CD14-positive monocyte (primary cell): ENCODE results near the gene KRTAP16-1. TPM values are rescaled to one million over a fixed set of nuclear protein-coding genes. Genes with fewer than 3 reads are reported as not detected.
A peak's percentile ranks its signal among the peaks of the same experiment; 100 is the strongest.

ENCODE experiments used
- DNase-seq, 3 donors: peaks; one replicate each; pipeline ENCODE4 v3.0.0-alpha.2; 2011 to 2022
- H2AFZ ChIP-seq: 2 replicates; pipeline ENCODE4 v1.6.0; 2012; ENCODE audit warnings: mild to moderate bottlenecking, low read depth, low read length, inconsistent platforms; ENCODE audit not compliant: insufficient read depth, poor library complexity, severe bottlenecking
- H3K27ac ChIP-seq, 2 donors: 1 replicate in 1 of 2; 2 replicates in 1 of 2; pipeline ENCODE4 v1.5.1; 2012 to 2013; ENCODE audit warnings: low read length in 2 of 2, control low read depth in 1 of 2, inconsistent platforms in 1 of 2, low read depth in 1 of 2, mild to moderate bottlenecking in 1 of 2
- H3K27me3 ChIP-seq, 2 donors: one replicate each; pipeline versions ENCODE4 v1.6.0 to v1.6.1; 2011 to 2013; ENCODE audit warnings: low read length in 2 of 2; ENCODE audit not compliant: control insufficient read depth in 2 of 2, insufficient read depth in 2 of 2
- H3K36me3 ChIP-seq, 2 donors: replicated peaks in 1 of 2; 1 replicate in 1 of 2; 2 replicates in 1 of 2; pipeline versions ENCODE4 v1.5.1 to v1.6.1; 2012 to 2013; ENCODE audit warnings: low read length in 2 of 2, control low read depth in 1 of 2, inconsistent platforms in 1 of 2, mild to moderate bottlenecking in 1 of 2; ENCODE audit not compliant: insufficient read depth in 2 of 2, control insufficient read depth in 1 of 2
- H3K4me1 ChIP-seq, 2 donors: 1 replicate in 1 of 2; 2 replicates in 1 of 2; pipeline versions ENCODE4 v1.5.1 to v1.6.1; 2012 to 2013; ENCODE audit warnings: low read length in 2 of 2, control low read depth in 1 of 2, inconsistent platforms in 1 of 2, mild to moderate bottlenecking in 1 of 2, moderate library complexity in 1 of 2; ENCODE audit not compliant: insufficient read depth in 2 of 2, control insufficient read depth in 1 of 2
- H3K4me2 ChIP-seq: replicated peaks from 2 replicates; pipeline ENCODE3; 2012; ENCODE audit warnings: low read length, moderate library complexity, mild to moderate bottlenecking; ENCODE audit not compliant: poor library complexity, severe bottlenecking; ENCODE audit errors: extremely low read depth
- H3K4me3 ChIP-seq, 3 experiments: fragments of 200-600 bp in 1 of 3; sonication (generic) in 1 of 3; replicated peaks in 1 of 3; 1 replicate in 2 of 3; 2 replicates in 1 of 3; pipeline ENCODE4 v1.5.1; 2011 to 2013; ENCODE audit warnings: low read length in 3 of 3, mild to moderate bottlenecking in 3 of 3, control low read depth in 2 of 3, low read depth in 2 of 3, inconsistent platforms in 1 of 3, moderate library complexity in 1 of 3
- H3K79me2 ChIP-seq: 2 replicates; pipeline ENCODE4 v1.6.0; 2012; ENCODE audit warnings: mild to moderate bottlenecking, control low read depth, inconsistent platforms, low read length, moderate library complexity; ENCODE audit not compliant: insufficient read depth
- H3K9ac ChIP-seq: 2 replicates; pipeline ENCODE4 v1.6.0; 2017; ENCODE audit warnings: low read length, mild to moderate bottlenecking; ENCODE audit not compliant: insufficient read depth, poor library complexity, severe bottlenecking
- H3K9me3 ChIP-seq, 2 donors: replicated peaks in 1 of 2; 1 replicate in 1 of 2; 2 replicates in 1 of 2; pipeline versions ENCODE4 v1.5.1 to v1.6.1; 2012 to 2013; ENCODE audit warnings: low read length in 2 of 2, control low read depth in 1 of 2; ENCODE audit not compliant: control insufficient read depth in 1 of 2, insufficient read depth in 1 of 2
- H4K20me1 ChIP-seq: 2 replicates; pipeline ENCODE4 v1.6.0; 2012; ENCODE audit warnings: mild to moderate bottlenecking, low read length, control low read depth, moderate library complexity; ENCODE audit not compliant: insufficient read depth
- H3K27ac Mint-ChIP-seq, 7 donors: one replicate each; pipeline ENCODE4 v1.8.0; 2020; ENCODE audit warnings: mild to moderate bottlenecking in 7 of 7, mixed read lengths in 7 of 7, moderate library complexity in 6 of 7, inconsistent platforms in 2 of 7
- H3K27me3 Mint-ChIP-seq, 3 donors: one replicate each; pipeline ENCODE4 v1.8.0; 2021 to 2022; ENCODE audit warnings: low read depth in 3 of 3, mild to moderate bottlenecking in 3 of 3, mixed read lengths in 3 of 3, moderate library complexity in 3 of 3, inconsistent platforms in 1 of 3
- H3K36me3 Mint-ChIP-seq, 2 donors: one replicate each; pipeline ENCODE4 v1.8.0; 2020; ENCODE audit warnings: mixed read lengths in 2 of 2, inconsistent platforms in 1 of 2, mild to moderate bottlenecking in 1 of 2
- H3K4me1 Mint-ChIP-seq: one replicate; pipeline ENCODE4 v1.8.0; 2020; ENCODE audit warnings: mild to moderate bottlenecking, mixed read lengths
- H3K4me3 Mint-ChIP-seq, 2 donors: one replicate each; pipeline ENCODE4 v1.8.0; 2020; ENCODE audit warnings: mild to moderate bottlenecking in 2 of 2, mixed read lengths in 2 of 2, moderate library complexity in 1 of 2
- H3K9me3 Mint-ChIP-seq, 7 donors: one replicate each; pipeline ENCODE4 v1.8.0; 2020 to 2022; ENCODE audit warnings: mixed read lengths in 7 of 7, mild to moderate bottlenecking in 6 of 7, moderate library complexity in 6 of 7, inconsistent platforms in 2 of 7
- WGBS: methylation state at CpG from one replicate; pipeline ENCODE4 v1.1.5; 2013; ENCODE audit warnings: missing lambda C conversion rate; ENCODE audit not compliant: insufficient coverage; 5-methylcytosine and 5-hydroxymethylcytosine counted together
- intact Hi-C, 2 donors: fragments of 100-400 bp; cut with micrococcal nuclease; formaldehyde crosslinking; loops; one replicate each; pipeline versions ENCODE4 v1.15.0 to v1.15.1; 2023
- polyA plus RNA-seq, 3 donors: library from polyadenylated mRNA; depleted of rRNA in 1 of 3; unstranded in 2 of 3; stranded (reverse) in 1 of 3; fragments of 300-500 nt in 2 of 3; fragments of >200 nt in 1 of 3; fragmentation: Illumina TruSeq in 2 of 3; gene quantifications; 1 replicate in 2 of 3; 2 replicates in 1 of 3; pipeline ENCODE4 v1.2.3, GENCODE V29; 2012 to 2021
- TF ChIP-seq, protein P1 (sequence below): fragments of 200-600 bp; IDR thresholded peaks from one replicate; pipeline ENCODE4 v1.8.0; 2022; ENCODE audit warnings: antibody characterized with exemption, mild to moderate bottlenecking

The KRTAP16-1 gene
- polyA plus RNA-seq, 3 donors = not detected

DNA sequence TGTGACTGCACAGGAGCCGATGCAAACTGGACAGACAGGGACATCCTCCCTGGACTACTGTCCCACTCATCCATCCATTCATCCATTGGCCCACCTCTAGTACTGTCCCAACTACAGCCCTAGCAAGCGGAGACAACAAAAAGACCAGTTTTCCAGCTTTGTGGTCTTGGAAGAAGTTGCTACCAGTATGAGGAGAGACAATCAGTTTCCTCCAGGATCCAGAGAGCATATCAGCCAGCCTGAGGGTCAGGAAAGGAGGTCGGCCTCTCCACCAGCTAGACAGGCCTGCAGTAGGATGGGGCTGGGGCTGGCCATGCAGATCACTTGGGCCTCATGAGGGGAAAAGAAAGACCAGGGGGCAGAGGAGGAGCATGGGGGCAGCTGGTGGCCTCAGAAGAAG is 24.7 kb upstream of the KRTAP16-1 start:
- no peak for DNase-seq
- 82% methylated on average over 2 of the region's 3 CpGs for WGBS
- no peaks in the 10 kb centered on the region for H4K20me1 ChIP-seq
- H3K27ac ChIP-seq = no peak overlapping the region
- H3K27ac Mint-ChIP-seq = peak overlapping the region in 1 of 7 donors; percentile 70
- H3K79me2 ChIP-seq = no peaks in the 10 kb centered on the region
- no peak overlapping the region for H3K9ac ChIP-seq
- H3K4me2 ChIP-seq = no peak overlapping the region
- H3K9me3 Mint-ChIP-seq = peaks cover 0 to 2% (median 0%) of the 10 kb centered on the region in 7 donors
- H3K4me1 Mint-ChIP-seq = peaks cover 9% of the 10 kb centered on the region
- H3K27me3 Mint-ChIP-seq = peaks cover 2 to 7% (median 3%) of the 10 kb centered on the region in 3 donors
- H3K36me3 Mint-ChIP-seq = no peaks in the 10 kb centered on the region
- H3K36me3 ChIP-seq = no peaks in the 10 kb centered on the region
- no peak overlapping the region for H2AFZ ChIP-seq
- no peak overlapping the region for H3K4me3 Mint-ChIP-seq
- H3K4me1 ChIP-seq = peaks cover 3 to 14% of the 10 kb centered on the region in 2 donors
- no peak overlapping the region for H3K4me3 ChIP-seq
- TF ChIP-seq, protein P1, sequence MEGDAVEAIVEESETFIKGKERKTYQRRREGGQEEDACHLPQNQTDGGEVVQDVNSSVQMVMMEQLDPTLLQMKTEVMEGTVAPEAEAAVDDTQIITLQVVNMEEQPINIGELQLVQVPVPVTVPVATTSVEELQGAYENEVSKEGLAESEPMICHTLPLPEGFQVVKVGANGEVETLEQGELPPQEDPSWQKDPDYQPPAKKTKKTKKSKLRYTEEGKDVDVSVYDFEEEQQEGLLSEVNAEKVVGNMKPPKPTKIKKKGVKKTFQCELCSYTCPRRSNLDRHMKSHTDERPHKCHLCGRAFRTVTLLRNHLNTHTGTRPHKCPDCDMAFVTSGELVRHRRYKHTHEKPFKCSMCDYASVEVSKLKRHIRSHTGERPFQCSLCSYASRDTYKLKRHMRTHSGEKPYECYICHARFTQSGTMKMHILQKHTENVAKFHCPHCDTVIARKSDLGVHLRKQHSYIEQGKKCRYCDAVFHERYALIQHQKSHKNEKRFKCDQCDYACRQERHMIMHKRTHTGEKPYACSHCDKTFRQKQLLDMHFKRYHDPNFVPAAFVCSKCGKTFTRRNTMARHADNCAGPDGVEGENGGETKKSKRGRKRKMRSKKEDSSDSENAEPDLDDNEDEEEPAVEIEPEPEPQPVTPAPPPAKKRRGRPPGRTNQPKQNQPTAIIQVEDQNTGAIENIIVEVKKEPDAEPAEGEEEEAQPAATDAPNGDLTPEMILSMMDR = no peak
- intact Hi-C loops = no loop called here
- no peaks in the 10 kb centered on the region for H3K27me3 ChIP-seq
- H3K9me3 ChIP-seq = no peaks in the 10 kb centered on the region

DNA sequence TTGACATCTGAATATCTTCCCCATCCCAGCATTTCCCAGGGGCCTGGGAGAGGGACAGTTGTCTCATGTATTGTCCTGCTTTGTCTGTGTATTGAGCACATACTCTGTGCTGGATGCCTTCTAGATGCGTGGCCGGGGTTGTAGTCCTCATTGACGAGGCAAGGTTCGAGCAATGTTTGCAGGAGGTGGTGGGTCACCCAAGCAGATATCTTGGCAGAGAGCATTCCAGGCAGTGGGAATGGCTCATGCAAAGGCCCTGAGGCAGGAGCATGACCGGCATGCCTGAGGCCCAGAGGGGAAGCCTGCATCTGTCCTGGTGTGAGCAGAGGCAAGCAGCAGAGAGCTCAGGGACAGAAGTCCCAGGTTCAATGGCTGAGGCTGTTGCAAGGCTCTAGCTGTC is 24.0 kb upstream of the KRTAP16-1 start:
- H3K4me2 ChIP-seq = no peak overlapping the region
- H3K36me3 ChIP-seq = no peaks in the 10 kb centered on the region
- Mint-ChIP-seq H3K27me3 (peaks cover 2 to 7% (median 4%) of the 10 kb centered on the region in 3 donors), H3K4me3 (no peak overlapping the region), H3K9me3 (peaks cover 0 to 2% (median 0%) of the 10 kb centered on the region in 7 donors), H3K36me3 (no peaks in the 10 kb centered on the region), H3K4me1 (peaks cover 6% of the 10 kb centered on the region), H3K27ac (no peak overlapping the region)
- no peak overlapping the region for H3K4me3 ChIP-seq
- H4K20me1 ChIP-seq = no peaks in the 10 kb centered on the region
- H3K9me3 ChIP-seq = no peaks in the 10 kb centered on the region
- 98% methylated on average over 5 of the region's 5 CpGs for WGBS
- no peak for DNase-seq
- no peak overlapping the region for H2AFZ ChIP-seq
- H3K27me3 ChIP-seq = no peaks in the 10 kb centered on the region
- no peaks in the 10 kb centered on the region for H3K79me2 ChIP-seq
- H3K4me1 ChIP-seq = peaks cover 0 to 7% of the 10 kb centered on the region in 2 donors
- no peak overlapping the region for H3K9ac ChIP-seq
- intact Hi-C loops = no loop called here
- H3K27ac ChIP-seq = no peak overlapping the region
- TF ChIP-seq, protein P1 = no peak
